Measurements from ENCODE around the gene ARHGAP42. TPM values are rescaled to one million over a fixed set of nuclear protein-coding genes. Genes with fewer than 3 reads are reported as not detected.
A peak's percentile ranks its signal among the peaks of the same experiment; 100 is the strongest.

ARHGAP42 gene
- total and polyA plus RNA-seq, 8 donors, result 2.3 to 119 (median 39.3) TPM

GRCh38 chr11:100827934-100828661 is 141.0 kb downstream of the ARHGAP42 start:
- WGBS, 5 donors, result 71 to 97% (median 94%) methylated on average over 1 of the region's 1 CpG
- intact Hi-C loops (cut with DNase I; ENCODE audit: low total_unique reads), result no loop called here
- no peaks in the 10 kb centered on the region for H3K36me3 ChIP-seq
- TF ChIP-seq EP300 (IDR thresholded peaks at IDR 0.05) (no peak), CTCF (IDR thresholded peaks at IDR 0.05) (peak in 3 of 7 experiments; percentile 11 to 21 (median 18))
- no peak overlapping the region for H3K4me3 ChIP-seq
- H3K27me3 ChIP-seq, result no peaks in the 10 kb centered on the region
- H3K27ac ChIP-seq, result no peak overlapping the region
- H3K9me3 ChIP-seq, result no peaks in the 10 kb centered on the region
- peak in 1 of 2 donors; percentile 73 for DNase-seq
- H3K4me1 ChIP-seq, result peaks cover 14 to 59% (median 33%) of the 10 kb centered on the region in 4 donors

- intact Hi-C loops (cut with DNase I; ENCODE audit: low total_unique reads), result no loop called here
- peak overlapping the region in 3 of 5 donors; percentile 3 to 50 (median 18) for H3K27ac ChIP-seq
- no peaks in the 10 kb centered on the region for H3K27me3 ChIP-seq
- H3K9me3 ChIP-seq, result no peaks in the 10 kb centered on the region
- DNase-seq, result peak; percentile 41 to 45
- peaks cover 14 to 58% (median 31%) of the 10 kb centered on the region in 4 donors for H3K4me1 ChIP-seq
- no peak overlapping the region for H3K4me3 ChIP-seq
- TF ChIP-seq POLR2AphosphoS5 (IDR thresholded peaks at IDR 0.05) (no peak), CTCF (IDR thresholded peaks at IDR 0.05) (no peak), EP300 (IDR thresholded peaks at IDR 0.05) (no peak), POLR2A (IDR thresholded peaks at IDR 0.05) (no peak)
- WGBS, 5 donors, result 30 to 58% (median 42%) methylated on average over 7 of the region's 7 CpGs
- no peaks in the 10 kb centered on the region for H3K36me3 ChIP-seq
Measured at GRCh38 chr11:100830274-100830673, 143.2 kb downstream of the ARHGAP42 start.

- Histone ChIP-seq H3K27ac (peak overlapping the region in 3 of 5 donors; percentile 11 to 33 (median 32)), H3K27me3 (no peaks in the 10 kb centered on the region), H3K9me3 (no peaks in the 10 kb centered on the region), H3K36me3 (no peaks in the 10 kb centered on the region), H3K4me1 (peaks cover 14 to 53% (median 27%) of the 10 kb centered on the region in 4 donors), H3K4me3 (no peak overlapping the region)
- DNase-seq, result peak in 1 of 2 donors; percentile 46
- 27 to 35% (median 33%) methylated on average over 6 of the region's 6 CpGs for WGBS, 5 donors
- no peak for TF ChIP-seq POLR2A (IDR thresholded peaks at IDR 0.05)
- no peak for TF ChIP-seq POLR2AphosphoS5 (IDR thresholded peaks at IDR 0.05)
- TF ChIP-seq EP300 (IDR thresholded peaks at IDR 0.05), result no peak
- TF ChIP-seq CTCF (IDR thresholded peaks at IDR 0.05), result no peak
- intact Hi-C loops (cut with DNase I; ENCODE audit: low total_unique reads), result no loop called here
Measured at GRCh38 chr11:100830978-100831732, 144.1 kb downstream of the ARHGAP42 start.

- Histone ChIP-seq H3K27ac (peak overlapping the region in 1 of 5 donors; percentile 33), H3K9me3 (no peaks in the 10 kb centered on the region), H3K27me3 (no peaks in the 10 kb centered on the region), H3K4me1 (peaks cover 14 to 53% (median 27%) of the 10 kb centered on the region in 4 donors), H3K4me3 (no peak overlapping the region), H3K36me3 (no peaks in the 10 kb centered on the region)
- no peak for DNase-seq
- WGBS, 5 donors, result 65 to 73% (median 67%) methylated on average over 5 of the region's 5 CpGs
- intact Hi-C loops (cut with DNase I; ENCODE audit: low total_unique reads), result no loop called here
- TF ChIP-seq CTCF (IDR thresholded peaks at IDR 0.05) (no peak), POLR2AphosphoS5 (IDR thresholded peaks at IDR 0.05) (no peak), POLR2A (IDR thresholded peaks at IDR 0.05) (no peak), EP300 (IDR thresholded peaks at IDR 0.05) (no peak)
Measured at GRCh38 chr11:100831929-100832494, 144.9 kb downstream of the ARHGAP42 start.

Data from stomach (tissue), 9 donors.